Ascending aorta (tissue), 2 donors: ENCODE measurements around the gene POU2F3. TPM values are rescaled to one million over a fixed set of nuclear protein-coding genes. Genes with fewer than 3 reads are reported as not detected.

Experiments
- DNase-seq, 2 donors: peaks; one replicate each; pipeline ENCODE4 v3.0.0-alpha.2; 2019; ENCODE audit warnings: low spot score in 2 of 2
- H3K27ac ChIP-seq, 2 donors: fragments of 200-600 bp; sonication (generic); one replicate each; pipeline ENCODE4 v1.5.1; 2016 to 2017; ENCODE audit warnings: mild to moderate bottlenecking in 1 of 2
- H3K27me3 ChIP-seq: fragments of 200-600 bp; sonication (generic); one replicate; pipeline ENCODE4 v1.5.1; 2017
- H3K36me3 ChIP-seq, 2 donors: fragments of 200-600 bp; sonication (generic); one replicate each; pipeline ENCODE4 v1.5.1; 2016
- H3K4me1 ChIP-seq, 2 donors: fragments of 200-600 bp; sonication (generic); one replicate each; pipeline ENCODE4 v1.5.1; 2016 to 2017; ENCODE audit warnings: mild to moderate bottlenecking in 1 of 2
- H3K4me3 ChIP-seq, 2 donors: fragments of 200-600 bp; sonication (generic); one replicate each; pipeline ENCODE4 v1.5.1; 2016 to 2017; ENCODE audit warnings: mild to moderate bottlenecking in 1 of 2
- H3K9me3 ChIP-seq, 2 donors: fragments of 200-600 bp; sonication (generic); one replicate each; pipeline ENCODE4 v1.5.1; 2016
- intact Hi-C: fragments of 100-400 bp; cut with DNase I; formaldehyde crosslinking; loops from one replicate; pipeline ENCODE4 v1.15.1; 2023
- total RNA-seq: library from RNA; depleted of rRNA; stranded (reverse); fragments of >200 nt; gene quantifications from one replicate; pipeline ENCODE4 v1.1.0, GENCODE V29; 2016
- TF ChIP-seq, protein P1 (sequence below), 3 experiments: fragments of 200-600 bp in 2 of 3; fragments of 450-650 bp in 1 of 3; sonication (generic) in 2 of 3; IDR thresholded peaks; one replicate each; pipeline ENCODE4 v1.5.1; 2016 to 2019; ENCODE audit warnings: antibody characterized with exemption in 3 of 3, mild to moderate bottlenecking in 1 of 3, moderate library complexity in 1 of 3

POU2F3 gene
- total RNA-seq, 1 donor from 2014 or later: not detected

- intact Hi-C loops: no loop called here
- no peaks in the 10 kb centered on the region for H3K36me3 ChIP-seq
- TF ChIP-seq, protein P1, sequence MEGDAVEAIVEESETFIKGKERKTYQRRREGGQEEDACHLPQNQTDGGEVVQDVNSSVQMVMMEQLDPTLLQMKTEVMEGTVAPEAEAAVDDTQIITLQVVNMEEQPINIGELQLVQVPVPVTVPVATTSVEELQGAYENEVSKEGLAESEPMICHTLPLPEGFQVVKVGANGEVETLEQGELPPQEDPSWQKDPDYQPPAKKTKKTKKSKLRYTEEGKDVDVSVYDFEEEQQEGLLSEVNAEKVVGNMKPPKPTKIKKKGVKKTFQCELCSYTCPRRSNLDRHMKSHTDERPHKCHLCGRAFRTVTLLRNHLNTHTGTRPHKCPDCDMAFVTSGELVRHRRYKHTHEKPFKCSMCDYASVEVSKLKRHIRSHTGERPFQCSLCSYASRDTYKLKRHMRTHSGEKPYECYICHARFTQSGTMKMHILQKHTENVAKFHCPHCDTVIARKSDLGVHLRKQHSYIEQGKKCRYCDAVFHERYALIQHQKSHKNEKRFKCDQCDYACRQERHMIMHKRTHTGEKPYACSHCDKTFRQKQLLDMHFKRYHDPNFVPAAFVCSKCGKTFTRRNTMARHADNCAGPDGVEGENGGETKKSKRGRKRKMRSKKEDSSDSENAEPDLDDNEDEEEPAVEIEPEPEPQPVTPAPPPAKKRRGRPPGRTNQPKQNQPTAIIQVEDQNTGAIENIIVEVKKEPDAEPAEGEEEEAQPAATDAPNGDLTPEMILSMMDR (IDR thresholded peaks at IDR 0.05): no peak
- H3K4me1 ChIP-seq: no peaks in the 10 kb centered on the region
- no peaks in the 10 kb centered on the region for H3K9me3 ChIP-seq
- DNase-seq: no peak
- no peaks in the 10 kb centered on the region for H3K27me3 ChIP-seq
- no peak overlapping the region for H3K4me3 ChIP-seq
- H3K27ac ChIP-seq: no peak overlapping the region
Measured at GRCh38 chr11:120196826-120197225, 43.1 kb upstream of the POU2F3 start.

GRCh38 chr11:120197251-120197891, 42.6 kb upstream of the POU2F3 start:
- Histone ChIP-seq H3K36me3 (no peaks in the 10 kb centered on the region), H3K4me1 (no peaks in the 10 kb centered on the region), H3K27ac (no peak overlapping the region), H3K27me3 (no peaks in the 10 kb centered on the region), H3K4me3 (no peak overlapping the region), H3K9me3 (no peaks in the 10 kb centered on the region)
- TF ChIP-seq, protein P1 (IDR thresholded peaks at IDR 0.05): no peak
- intact Hi-C loops: no loop called here
- no peak for DNase-seq

DNA sequence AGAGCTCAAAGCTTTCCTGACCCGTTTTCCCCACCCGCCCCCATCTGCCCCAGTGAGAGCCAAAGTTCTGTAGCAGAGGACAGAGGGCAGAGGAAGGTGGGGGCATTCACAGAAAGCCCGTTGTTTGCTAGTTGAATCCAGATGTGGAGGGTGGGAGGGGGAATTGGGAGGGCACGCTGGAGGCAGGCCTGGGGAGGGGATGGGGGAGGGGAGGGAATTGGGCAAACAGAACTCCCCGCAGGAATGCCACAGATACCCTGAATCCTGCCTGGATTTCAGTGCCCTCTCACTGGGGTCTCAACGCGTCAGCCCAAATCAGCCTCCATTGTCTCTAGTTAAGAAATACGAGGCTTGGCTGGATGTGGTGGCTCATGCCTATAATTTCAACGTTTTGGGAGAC, 42.0 kb upstream of the POU2F3 start:
- Histone ChIP-seq H3K27me3 (no peaks in the 10 kb centered on the region), H3K4me3 (no peak overlapping the region), H3K27ac (no peak overlapping the region), H3K36me3 (no peaks in the 10 kb centered on the region), H3K4me1 (no peaks in the 10 kb centered on the region), H3K9me3 (no peaks in the 10 kb centered on the region)
- TF ChIP-seq, protein P1 (IDR thresholded peaks at IDR 0.05): no peak
- intact Hi-C loops: no loop called here
- no peak for DNase-seq

DNA sequence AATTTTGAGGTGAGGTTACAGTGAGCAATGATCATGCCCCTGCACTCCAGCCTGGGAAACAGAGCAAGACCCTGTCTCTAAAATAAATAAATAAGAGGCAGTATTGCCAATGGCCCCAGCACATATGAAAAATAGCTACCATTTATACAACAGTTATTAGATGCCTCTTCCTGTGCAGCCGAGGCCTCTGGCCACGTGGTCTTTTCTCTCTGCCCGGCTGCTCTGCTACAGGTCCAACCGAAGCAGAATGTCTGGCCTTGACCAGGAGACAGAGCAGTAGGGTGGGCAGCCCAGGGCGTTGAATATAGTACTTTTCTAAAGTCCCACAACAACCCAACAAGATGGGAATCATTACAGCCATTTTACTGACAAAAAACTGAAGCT, 41.5 kb upstream of the POU2F3 start:
- Histone ChIP-seq H3K27me3 (no peaks in the 10 kb centered on the region), H3K36me3 (no peaks in the 10 kb centered on the region), H3K4me3 (no peak overlapping the region), H3K4me1 (no peaks in the 10 kb centered on the region), H3K9me3 (no peaks in the 10 kb centered on the region), H3K27ac (no peak overlapping the region)
- no peak for DNase-seq
- TF ChIP-seq, protein P1 (IDR thresholded peaks at IDR 0.05): no peak
- intact Hi-C loops: no loop called here

GRCh38 chr11:120198787-120199469, 41.0 kb upstream of the POU2F3 start:
- Histone ChIP-seq H3K4me1 (no peaks in the 10 kb centered on the region), H3K27me3 (no peaks in the 10 kb centered on the region), H3K27ac (no peak overlapping the region), H3K4me3 (no peak overlapping the region), H3K9me3 (no peaks in the 10 kb centered on the region), H3K36me3 (no peaks in the 10 kb centered on the region)
- no peak for DNase-seq
- intact Hi-C loops: no loop called here
- TF ChIP-seq, protein P1 (IDR thresholded peaks at IDR 0.05): no peak
